Measurements from ENCODE around the gene SIGLEC15.

SIGLEC15 gene

GRCh38 chr18:45793264-45793965 lies 32.1 kb upstream of the SIGLEC15 start:
- no peak overlapping the region for H3K4me3 ChIP-seq (ENCODE audit: low read depth, low read length)
- no peak for TF ChIP-seq POLR2A (IDR thresholded peaks at IDR 0.05; ENCODE audit: extremely low read depth, insufficient read length)
- no peak for TF ChIP-seq MYC (IDR thresholded peaks at IDR 0.05; ENCODE audit: low read depth, low read length)
- TF ChIP-seq CTCF (IDR thresholded peaks at IDR 0.05; ENCODE audit: low read depth, low read length) = no peak
- TF ChIP-seq, protein P1, sequence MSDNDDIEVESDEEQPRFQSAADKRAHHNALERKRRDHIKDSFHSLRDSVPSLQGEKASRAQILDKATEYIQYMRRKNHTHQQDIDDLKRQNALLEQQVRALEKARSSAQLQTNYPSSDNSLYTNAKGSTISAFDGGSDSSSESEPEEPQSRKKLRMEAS (IDR thresholded peaks at IDR 0.05; ENCODE audit: low read depth, low read length) = no peak
- peak; percentile 55 for DNase-seq (ENCODE audit: low read depth)

DNA sequence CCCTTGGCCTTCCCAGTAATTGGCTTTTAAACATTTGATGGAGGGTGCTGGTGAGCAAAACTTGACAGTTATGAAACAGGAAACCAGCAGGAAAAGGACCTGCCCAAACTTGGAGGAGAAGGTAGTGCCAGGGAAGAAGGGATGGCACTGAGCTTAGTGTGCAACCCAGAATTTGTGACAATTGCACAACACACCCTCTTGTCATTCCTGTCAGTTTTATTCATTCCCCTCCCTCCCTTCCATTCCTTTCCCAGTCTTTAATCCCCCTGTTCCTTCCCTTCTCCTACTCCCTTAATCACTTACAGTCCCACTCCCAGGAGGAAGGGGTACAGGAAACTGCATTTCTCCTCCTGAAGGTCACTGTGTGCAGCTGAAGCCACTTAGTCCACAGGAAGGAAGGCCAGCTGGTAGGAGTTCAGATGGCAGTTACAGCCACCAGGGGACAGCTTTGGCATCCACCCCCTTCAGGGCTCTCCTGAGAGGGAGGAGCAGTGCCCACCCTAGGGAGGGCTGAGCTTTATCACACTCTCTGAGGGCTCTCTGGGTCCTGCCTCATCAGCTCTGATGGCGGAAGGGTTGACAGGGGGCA lies 24.0 kb upstream of the SIGLEC15 start:
- no peak overlapping the region for H3K4me3 ChIP-seq (ENCODE audit: low read depth, low read length)
- TF ChIP-seq, protein P1 (IDR thresholded peaks at IDR 0.05; ENCODE audit: low read depth, low read length) = no peak
- TF ChIP-seq MYC (IDR thresholded peaks at IDR 0.05; ENCODE audit: low read depth, low read length) (no peak), CTCF (IDR thresholded peaks at IDR 0.05; ENCODE audit: low read depth, low read length) (no peak), POLR2A (IDR thresholded peaks at IDR 0.05; ENCODE audit: extremely low read depth, insufficient read length) (no peak)
- DNase-seq (ENCODE audit: low read depth) = no peak

GRCh38 chr18:45802814-45803492 lies 22.5 kb upstream of the SIGLEC15 start:
- TF ChIP-seq, protein P1 (IDR thresholded peaks at IDR 0.05; ENCODE audit: low read depth, low read length) = peak; percentile 41; the same call in 1 of the 2 replicates
- no peak for TF ChIP-seq CTCF (IDR thresholded peaks at IDR 0.05; ENCODE audit: low read depth, low read length)
- TF ChIP-seq POLR2A (IDR thresholded peaks at IDR 0.05; ENCODE audit: extremely low read depth, insufficient read length) = no peak
- DNase-seq (ENCODE audit: low read depth) = peak; percentile 36
- no peak overlapping the region for H3K4me3 ChIP-seq (ENCODE audit: low read depth, low read length)

- no peak overlapping the region for H3K4me3 ChIP-seq (ENCODE audit: low read depth, low read length)
- TF ChIP-seq POLR2A (IDR thresholded peaks at IDR 0.05; ENCODE audit: extremely low read depth, insufficient read length) (no peak), MYC (IDR thresholded peaks at IDR 0.05; ENCODE audit: low read depth, low read length) (no peak), CTCF (IDR thresholded peaks at IDR 0.05; ENCODE audit: low read depth, low read length) (no peak)
- TF ChIP-seq, protein P1 (IDR thresholded peaks at IDR 0.05; ENCODE audit: low read depth, low read length) = no peak
- no peak for DNase-seq (ENCODE audit: low read depth)
These were observed 19.9 kb upstream of the SIGLEC15 start for GRCh38 chr18:45805551-45805950.

GRCh38 chr18:45806226-45806625 lies 19.2 kb upstream of the SIGLEC15 start:
- TF ChIP-seq, protein P1 (IDR thresholded peaks at IDR 0.05; ENCODE audit: low read depth, low read length) = no peak
- TF ChIP-seq POLR2A (IDR thresholded peaks at IDR 0.05; ENCODE audit: extremely low read depth, insufficient read length) (no peak), MYC (IDR thresholded peaks at IDR 0.05; ENCODE audit: low read depth, low read length) (no peak), CTCF (IDR thresholded peaks at IDR 0.05; ENCODE audit: low read depth, low read length) (no peak)
- DNase-seq (ENCODE audit: low read depth) = no peak
- no peak overlapping the region for H3K4me3 ChIP-seq (ENCODE audit: low read depth, low read length)

Measured in NB4 (cell line).